Stimulated activated CD4-positive, alpha-beta T cell treated with anti-CD3 and anti-CD28 coated beads, Interleukin-2, amount 100 ng/mL, for 4 hours (primary cell): ENCODE results near the gene GRM4.

Experiments
- DNase-seq: peaks from one replicate; pipeline ENCODE4 v3.0.0-alpha.2; 2020; ENCODE audit warnings: low read depth

GRM4 gene

DNA sequence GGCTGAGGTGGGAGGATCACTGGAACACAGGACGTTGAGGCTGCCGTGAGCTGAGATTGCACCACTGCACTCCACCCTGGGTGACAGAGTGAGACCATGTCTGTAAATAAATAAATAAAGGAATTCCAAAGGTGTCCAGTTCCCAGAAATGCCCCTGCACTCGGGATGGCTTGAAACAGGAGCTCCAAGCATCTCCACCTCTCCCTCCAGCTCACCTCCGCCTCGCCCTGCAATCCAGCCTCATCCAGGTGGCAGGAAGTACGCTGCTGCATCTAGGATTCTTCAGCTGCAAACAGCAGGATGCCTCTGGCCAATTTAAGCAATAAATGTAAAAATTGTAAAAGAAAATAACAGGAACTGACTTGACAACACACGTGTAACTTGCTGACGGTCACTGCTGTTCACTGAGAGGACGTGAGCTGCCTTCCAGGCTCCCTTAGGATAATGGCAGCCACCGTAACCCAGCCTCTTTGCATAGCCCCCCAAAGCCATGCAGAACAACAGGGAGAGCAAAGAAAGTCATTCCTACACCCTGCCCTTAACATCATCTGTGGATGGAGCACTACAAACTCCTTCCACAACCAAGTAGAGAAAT is 11.4 kb upstream of the GRM4 start:
- no peak for DNase-seq

DNA sequence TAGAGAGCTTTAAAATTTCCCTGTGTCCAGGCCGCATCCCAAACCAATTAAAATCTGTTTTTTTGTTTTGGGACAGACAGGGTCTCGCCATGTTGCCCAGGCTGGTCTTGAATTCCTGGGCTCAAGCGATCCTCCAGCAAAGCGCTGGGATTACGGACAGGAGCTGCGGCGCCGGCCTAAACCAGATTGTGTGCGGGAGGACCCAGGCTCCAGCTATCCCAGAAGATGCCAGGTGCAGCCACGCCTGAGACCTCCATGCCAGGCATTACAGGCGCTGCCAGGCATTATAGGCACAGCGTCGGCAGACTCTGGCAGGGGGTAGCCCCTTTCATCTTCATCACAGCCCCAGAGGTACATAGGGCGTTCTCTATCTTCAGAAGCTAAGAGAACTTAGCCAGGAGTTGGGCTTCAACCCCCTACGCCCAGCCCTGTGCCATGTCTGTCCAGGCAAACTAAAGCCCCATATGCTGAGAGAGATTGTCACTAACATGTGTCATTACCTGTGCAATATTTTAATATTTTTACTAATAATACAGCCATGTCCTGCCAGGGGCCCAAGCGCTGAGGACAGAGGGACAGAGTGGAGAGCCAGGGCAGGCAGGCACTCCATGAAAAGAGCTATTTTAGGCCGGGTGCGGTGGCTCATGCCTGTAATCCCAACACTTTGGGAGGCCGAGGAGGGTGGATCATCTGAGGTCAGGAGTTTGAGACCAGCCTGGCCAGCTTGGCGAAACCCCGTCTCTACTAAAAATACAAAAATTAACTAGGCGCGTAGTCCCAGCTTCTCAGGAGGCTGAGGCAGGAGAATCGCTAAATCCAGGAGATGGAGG is 9.8 kb upstream of the GRM4 start:
- DNase-seq = no peak

DNA sequence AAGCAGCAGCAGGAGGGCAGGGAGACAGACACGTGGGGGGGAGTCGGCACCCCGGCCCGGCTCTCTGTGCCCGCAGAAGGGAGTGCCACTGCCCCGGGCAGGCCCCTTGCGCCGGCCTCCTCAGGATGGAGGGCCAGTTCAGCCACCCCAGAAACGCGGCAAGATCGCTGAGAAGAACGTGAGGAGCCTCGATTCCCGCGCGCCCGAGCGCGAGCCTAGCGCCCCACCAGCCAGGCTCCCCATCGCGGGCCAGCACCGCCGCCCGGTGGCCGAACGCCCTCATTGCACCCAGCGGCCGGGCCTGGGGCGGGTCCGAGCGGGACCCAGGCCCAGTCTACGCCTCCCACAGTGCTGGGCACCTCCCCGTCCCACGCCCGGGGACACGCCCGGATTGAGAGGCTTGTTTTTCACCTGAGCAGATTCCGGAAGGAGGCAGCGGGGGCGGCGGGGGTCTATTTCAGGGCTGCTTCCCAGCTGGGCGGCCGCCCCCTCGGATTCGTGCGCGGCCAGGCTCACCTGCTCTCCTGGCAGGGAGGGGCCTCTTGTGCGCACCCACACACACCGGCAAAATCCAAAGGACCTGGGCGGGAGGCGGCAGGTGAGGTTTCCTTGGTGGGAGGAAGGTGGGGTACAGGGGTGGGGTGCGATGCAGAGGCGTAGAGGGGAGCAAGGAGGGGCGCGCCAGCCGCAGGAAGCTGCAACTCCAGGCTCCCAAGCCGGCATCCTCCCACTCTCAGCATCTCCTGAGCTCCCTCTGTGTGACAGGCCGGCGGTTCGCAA is 9.0 kb upstream of the GRM4 start:
- DNase-seq = peak; percentile 49

DNA sequence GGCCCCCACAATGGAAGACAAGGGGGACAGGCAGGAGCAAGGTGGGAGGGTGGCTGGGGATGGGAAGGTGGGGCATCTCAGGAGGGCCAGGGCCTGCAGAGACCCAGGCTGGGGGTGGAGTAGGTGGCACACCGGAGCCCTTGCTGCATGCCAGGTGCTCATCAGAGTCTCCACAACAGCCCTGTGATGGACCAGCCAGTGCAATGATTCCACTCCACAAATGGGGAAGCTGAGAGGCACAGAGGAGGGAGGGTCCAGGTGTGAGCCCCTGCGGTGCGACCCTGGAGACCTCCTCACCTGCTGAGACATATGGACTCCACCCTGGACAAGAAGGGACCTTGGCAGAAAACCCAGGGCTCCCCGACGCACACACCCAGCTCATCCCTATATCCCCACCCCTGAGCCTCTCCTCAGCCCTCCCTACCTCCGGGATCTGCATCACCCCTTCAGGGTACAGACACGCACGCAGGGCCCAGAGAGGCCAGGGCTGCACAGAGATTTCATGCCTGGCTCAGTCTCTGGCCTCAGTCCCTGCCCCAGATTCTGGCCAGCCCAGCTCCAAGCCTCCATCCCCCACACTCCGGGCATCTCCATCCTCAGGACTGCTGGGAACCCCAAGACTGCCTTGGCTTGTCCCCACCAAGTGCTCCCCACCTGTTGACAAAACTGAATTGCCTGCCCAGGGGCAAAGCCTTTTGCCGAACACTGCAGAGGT is 7.1 kb upstream of the GRM4 start:
- DNase-seq = no peak

DNA sequence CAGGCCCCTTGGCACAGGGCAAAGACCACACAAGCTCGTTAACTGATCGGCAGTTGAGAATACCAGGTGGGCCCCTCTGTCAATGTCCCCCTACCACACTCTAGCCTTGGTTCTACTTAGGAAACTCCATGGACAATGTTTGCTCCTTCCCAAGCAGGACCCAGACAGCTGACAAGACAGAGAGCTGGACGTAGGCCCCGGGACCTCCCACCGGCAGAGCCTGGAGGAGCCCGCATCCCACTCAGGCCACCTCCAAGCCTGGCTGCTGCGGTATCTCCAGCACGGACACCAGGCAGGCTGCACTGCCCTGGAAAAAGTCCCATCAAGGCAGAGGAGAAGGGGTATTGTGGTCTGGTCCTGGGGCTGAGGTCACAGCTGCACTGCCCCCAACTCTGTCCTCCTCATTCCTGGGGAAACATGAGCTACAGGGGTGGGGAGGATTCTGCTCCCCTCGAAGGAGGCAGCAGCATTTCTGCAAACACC is 6.2 kb upstream of the GRM4 start:
- DNase-seq = no peak

DNA sequence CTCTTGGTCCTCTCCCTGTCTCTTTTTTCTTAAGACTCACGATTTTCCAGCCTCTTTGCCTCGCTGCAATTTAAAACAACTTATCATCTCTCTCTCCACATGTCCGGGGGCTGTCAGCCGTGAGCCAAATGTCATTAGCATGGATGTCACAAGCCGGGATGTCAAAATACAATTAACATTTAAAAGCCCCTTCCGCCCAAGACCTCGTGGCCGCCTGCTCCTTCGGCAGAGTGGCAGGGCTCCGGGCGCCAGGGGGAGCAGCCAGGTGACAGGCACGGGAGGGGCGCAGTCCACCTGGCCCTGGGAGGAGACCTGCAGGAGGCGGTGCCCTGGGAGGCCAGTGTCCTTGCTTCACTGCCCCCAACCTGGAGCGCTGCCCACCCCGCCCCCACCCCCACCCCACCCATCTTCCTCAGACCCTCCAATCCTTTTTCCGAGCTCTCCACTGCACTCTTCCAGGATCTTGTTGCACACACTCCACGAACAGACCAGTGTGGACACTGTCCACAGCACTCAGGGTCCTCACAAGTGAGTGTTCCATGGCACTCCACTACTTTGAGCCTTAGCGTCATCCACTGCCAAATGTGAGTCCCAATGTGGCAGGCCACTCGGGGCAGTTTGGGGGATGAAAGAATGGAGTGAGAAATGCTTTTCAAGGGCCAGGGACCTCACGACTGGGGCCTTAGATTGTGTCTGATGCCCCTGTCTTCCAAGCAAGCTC is 5.6 kb upstream of the GRM4 start:
- no peak for DNase-seq

DNA sequence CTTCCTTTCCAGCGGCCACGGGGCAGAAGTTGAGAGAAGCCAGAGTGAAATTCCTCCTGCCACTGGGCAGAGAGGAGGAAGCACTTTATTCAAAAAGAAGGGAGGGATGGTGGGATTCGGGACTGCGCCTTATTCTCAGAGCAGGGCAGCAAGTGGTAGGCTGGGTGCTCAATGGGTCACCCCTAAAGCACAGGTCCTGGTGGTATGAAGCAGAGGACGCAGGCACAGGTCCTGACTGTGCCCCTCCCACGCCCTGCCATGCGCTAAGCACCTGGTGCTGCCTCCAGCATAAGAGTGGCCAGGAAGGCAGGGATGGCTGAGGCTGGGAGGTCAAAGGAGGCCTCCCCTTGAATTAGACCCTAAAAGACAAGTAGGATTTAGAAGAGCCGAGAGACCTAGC is 4.9 kb upstream of the GRM4 start:
- DNase-seq = no peak

DNA sequence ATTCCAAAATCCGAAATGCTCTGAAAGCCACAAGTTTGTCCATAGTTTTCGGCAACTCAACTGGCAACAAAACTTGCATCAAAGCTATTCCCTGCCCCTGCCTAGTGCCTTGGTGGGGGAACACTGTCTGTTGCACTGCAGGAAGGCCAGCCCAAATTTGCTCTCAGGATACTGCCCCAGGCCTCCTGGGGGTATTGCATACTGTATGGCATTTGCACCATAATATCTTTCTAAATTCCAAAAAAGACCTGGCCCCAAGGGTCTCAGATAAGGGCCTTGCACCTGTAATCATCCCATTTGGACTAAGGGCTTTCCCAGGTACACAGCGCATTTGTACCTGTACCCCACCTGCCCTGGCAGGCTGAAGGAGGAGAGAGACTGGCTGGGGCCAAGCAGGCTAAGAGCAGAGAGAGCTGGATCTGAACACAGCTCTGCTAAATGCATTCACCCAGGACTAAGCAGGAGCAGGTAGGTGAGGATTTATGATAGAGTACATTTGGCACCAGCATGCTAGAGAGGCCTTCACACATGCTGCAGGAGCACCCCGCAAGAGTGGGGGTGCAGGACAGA is 4.0 kb upstream of the GRM4 start:
- no peak for DNase-seq

DNA sequence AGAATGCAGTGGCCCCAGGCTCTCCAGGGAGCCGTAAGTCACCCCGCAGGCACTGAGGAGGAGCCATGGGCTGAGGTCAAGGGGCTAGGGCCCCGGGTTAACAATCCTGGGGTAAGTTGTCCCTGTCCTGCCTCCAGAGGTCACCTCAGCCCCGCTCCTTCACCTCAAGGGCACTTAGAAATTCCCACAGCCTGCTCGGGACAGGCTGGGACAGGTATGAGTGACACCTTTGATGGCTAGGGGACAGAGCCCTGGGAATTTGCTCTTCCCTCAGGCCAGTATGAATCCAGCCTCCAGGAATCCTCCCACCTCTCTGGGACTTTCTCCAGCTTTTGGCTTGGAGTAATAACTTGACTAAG is 3.5 kb upstream of the GRM4 start:
- DNase-seq = no peak

DNA sequence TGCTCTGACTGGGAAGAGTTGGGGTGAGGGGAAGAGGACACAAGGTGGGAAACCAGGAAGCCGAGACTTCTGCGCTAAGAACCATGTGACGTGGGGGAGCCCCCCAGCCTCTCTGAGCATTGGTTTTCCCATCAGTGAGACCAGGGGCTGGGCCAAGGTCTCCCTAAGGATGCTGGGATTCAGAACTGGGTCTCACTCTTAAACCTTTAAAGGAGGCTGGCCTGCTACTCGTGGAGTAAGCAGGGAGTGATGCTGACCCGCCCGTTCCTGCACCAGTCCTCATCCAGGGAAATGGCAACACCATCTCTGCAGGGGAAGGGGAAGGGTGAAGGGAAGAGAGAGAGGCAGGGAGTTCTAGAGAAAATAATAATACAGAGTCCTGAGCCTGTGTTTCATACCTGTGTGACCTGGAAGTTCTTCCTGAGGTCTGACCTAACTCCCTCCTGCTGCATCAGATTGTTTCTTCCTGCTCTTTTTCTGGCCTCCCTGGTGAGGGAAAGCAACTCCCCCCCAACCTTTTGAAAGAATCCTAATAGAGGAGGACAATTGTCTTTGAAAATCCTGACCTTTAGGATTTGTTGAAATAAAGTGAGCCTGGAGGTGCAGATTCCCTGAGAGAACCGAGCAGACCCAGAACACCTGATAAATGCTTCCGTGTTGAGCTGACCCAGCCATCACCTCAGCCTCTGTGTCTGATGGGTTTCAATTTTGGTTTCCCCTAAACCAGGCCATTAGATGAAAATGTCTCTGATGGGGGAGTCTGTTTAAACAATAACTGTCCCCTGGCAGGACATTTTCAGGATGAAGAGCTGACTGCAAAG is 3.0 kb upstream of the GRM4 start:
- no peak for DNase-seq

DNA sequence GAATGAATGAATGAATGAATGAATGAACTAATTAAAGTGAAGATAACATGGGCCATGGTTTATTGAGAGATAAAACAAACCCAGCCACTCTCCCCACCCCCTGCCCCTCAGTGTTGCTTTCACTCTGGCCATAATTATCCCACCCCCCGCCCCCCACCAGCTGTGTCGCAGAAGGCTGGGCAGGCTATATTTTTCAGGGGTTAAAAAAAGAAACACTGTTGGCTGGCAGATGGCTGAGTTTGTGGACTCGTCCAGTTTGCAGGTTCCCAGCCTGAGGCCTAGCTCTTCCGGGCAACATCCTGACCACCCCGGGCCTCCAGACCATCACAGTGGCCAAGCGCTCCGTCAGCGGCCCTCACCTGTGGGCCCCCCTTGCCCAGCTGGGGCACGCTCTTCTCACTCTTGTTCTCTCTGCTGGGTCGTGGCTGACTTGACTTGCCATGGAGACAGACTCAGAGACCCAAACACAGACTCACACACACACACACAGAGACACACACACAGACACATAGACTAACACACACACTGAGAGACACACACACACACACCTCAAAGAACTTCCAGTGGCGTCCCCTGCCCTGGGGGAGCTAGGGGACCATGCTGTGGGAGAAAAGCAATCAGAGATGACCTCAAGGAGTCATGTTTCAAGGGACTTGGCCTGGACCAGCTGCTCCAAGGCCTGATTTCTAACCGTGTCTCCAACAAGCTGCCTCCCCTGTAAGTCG is 2.2 kb upstream of the GRM4 start:
- no peak for DNase-seq

DNA sequence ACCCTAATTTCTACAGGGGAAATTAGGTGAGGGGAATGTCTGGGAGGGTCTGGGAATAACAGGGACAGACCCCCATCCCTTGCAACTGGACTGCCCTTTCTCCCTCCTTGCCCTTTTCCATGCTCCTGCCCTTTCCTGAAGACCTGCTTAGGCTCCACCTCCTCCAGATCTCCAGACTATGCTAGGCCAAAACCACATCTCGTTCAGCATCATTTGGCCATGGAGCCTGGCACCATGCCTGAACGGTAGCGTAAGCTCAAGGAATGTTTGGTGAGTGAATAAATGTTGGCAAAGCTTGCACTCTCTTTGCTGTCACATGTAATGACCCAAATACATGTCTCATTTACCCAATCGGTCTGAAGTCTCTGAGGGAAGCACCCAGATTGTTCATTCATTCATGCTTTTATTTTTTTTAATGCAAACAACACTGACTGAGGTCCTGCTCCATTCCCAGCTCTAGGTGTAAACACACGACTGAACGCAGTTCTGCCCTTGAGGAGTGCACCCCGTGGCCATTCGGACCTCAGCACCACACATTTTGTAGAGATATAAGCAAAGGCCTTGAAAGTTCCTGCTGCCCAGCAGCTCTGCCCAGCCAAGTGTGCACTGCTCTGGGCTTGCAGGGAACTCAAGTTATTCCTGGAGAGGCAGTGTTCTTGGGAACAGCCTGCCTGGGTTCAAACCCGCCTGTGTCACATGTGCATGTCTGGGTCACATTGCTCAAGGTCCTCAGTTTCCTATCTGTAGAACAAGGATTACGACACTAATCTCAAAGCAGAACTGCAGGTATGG is 1.1 kb upstream of the GRM4 start:
- DNase-seq = no peak

DNA sequence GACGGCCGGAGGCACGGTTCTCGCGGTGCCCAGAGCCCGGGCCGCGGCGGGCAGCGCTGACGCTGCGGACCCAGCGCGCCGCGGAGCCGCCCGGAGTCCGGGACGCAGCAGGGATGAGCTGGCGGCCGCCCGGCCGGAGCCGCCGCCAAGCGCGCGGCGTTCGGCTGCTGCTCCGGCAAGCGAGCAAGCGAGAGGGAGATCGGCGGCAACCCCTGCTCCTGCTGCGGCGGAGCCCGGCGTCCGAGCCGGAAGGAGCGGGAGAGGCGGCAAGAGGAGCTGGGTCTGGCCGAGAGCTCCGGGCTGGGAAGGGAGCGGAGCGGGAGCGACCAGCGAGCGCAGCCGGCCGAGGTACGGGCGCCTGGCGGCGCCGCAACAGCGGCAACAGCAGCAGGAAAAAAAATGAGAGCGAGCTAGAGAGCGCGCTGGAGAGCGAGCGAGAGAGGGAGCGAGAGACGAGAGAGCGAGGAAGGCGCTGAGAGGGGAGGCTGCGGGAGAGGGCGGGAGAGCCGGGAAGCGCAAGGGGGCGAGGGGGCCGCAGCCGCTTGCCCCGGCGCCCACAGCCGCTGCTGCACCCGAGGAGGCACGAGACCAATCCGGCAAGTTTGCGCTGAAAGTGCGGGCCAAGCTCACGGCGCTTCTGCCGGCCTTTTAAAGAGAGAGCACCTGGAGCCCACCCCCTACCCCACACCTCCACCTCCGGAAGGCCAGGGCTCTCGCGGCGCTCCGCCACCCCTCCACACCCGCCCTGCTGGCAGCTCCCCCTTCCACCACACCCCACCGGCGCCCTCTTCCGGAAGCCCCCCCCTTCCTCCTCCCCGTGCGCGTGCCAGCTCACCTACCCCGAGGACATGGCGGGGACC is 496 bp downstream of the GRM4 start:
- DNase-seq = peak; percentile 37

DNA sequence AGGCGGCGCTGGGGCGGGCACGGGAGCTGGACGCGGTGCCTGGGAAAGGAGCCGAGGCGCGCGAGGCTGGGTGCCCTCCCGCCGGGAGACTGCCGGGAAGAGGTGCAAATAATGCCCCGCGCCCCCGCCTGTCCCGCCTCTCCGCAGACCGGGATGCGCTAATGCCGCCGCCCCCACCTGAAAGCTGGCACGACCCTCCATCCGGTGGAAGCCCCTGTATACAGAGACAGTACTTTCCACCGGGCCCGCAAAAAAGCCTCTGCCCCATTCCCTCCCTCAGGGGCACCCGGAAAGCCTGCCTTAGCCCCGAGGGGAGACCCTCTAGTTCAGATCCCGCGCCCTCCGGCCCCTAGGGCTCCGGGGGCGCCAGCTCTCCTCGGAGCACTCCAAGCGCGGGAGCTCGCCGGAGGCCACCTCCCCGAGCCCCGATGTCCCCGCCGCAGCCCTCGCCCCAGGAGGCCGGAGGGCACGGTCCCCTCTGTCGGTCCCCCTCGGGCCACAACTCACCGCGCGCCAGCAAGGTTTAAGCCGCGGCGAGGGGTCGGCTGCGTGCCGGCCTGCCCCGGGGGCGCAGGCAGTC is 1.2 kb downstream of the GRM4 start:
- no peak for DNase-seq

DNA sequence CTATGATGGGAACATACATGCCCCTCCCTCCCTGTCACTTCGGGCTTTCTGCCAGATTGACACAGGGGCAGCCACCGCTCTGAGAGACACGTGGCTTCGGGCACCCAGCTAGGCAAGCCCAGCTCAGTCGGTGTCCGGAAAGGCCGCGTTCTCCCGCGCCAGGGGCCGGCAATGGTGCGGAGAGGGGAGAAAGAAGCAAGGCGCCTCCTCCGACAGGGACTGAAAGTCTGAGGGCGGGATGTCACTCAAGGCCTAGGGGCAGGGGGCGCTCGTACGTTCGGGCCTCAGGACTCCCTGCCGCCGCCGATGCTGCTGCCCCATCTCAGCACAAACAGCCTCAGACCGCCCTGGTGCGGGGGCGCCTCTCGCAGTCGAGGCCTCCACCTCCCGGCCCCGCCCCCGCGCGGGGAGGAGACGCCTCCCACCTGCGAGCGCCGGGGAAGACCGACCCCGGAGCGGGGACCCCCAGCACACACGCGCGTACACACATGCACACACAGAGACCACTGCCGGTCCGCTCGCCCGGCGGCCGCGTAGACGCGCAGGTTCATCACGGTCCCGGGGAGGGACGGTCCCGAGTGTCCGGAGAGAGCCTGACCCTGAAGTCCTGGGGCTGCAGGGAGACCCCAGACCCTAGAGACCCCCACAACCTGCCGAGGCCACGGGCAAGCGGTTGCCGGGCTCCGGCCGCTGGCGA is 1.9 kb downstream of the GRM4 start:
- peak; percentile 42 for DNase-seq

DNA sequence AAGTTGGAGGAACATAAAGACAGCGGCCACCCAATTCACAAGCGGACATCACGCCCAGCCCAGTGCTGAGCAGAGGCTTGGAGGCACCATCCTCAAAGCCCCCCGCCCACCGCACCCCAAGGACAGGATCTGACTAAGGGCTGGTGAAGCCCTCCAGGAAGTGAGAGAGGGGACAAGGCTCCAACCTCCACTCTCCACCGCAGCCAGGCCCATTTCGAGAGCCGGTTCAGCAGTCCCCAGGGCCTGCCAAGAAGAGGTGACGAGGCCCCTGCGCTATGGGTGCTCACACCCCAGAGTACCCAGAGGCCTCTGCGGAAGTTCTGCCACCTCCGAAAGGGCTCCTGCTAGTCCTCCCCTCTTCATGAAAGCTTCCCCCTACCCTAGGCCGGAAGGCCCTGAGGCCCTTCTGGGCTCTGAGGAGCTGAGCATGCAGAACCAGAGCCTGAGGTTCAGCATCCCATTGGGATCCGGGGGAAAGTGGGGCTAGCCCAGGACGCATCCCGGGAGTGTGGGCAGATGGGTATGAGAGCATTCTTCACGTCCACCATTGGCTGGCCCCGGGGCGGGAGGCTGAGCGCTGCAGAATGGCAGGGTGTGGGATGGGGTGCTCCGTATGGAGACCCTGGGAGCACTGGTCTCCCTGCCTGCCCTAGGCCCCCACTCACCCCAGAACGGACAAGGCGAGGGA is 2.5 kb downstream of the GRM4 start:
- no peak for DNase-seq
